ENCODE measurements around the gene TREML2.

The TREML2 gene

DNA sequence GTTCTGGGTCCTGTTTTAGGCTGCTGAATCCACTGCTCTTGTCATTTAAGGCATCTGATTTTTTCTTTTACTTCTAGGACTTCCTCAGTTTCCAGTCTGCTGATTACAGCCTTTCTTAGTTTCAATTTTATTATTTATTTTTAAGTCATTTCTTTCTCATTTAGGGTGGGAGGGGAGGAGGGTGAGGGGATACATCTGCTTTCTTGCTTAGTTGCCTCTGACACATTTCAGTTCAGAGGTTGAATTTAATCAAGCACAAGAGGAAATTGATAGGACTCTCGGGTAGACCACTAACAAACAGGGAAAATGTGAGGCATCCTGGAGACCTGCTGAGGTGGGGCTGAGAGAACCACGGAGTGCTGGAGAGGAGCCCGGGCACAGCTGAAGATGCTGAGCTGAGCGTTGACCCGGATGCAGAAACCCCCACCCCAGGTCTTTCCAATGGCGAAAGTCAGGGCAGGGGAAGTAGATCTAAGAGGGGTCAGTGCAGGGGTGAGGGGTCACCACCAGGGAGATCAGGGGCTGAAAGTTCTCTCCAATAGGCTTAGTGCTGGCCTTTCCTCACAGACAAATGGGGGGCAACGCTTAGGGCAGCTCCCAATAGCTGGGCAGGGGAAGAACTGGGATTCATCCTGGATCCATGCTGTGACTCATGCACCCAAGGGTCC lies 7.6 kb upstream of the TREML2 start:
- DNase-seq (ENCODE audit: low spot score), result no peak

DNA sequence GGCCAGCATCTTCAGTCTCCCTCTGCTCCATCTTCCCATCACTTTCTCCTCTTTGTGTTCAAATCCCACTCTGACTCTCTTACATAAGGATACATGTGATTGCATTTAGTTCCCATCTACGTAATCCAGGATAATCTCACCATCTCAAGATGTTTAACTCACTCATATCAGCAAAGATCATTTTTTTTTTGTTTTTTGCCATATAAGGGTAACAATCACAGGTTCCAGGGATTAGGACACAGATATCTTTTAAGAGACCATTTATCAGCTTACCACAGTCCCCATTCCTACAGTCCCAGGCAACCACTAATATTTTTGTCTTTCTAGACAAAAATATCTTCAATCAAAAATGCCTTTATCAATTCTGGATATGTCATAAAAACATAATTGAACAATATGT lies 3.2 kb upstream of the TREML2 start:
- DNase-seq (ENCODE audit: low spot score), result no peak

DNA sequence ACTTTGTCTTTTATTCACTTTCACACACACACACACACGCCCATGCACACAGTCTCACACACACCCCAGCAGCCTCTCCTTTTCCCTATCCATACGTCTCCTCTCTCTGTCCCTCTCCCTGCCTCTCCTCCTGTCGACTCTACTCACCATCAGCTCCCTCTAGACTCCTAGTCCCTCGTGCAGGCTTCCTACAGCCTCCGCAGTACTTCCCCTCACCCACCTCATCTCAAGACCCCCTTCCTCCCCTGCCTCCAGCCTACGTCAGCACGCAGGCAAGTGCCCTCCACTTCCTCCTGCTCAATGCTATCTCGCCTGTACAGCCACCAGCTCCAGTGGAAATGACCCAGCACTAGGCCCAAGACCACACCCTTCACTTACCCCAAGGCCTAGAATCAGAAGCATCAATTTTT lies 820 bp upstream of the TREML2 start:
- no peak for DNase-seq (ENCODE audit: low spot score)

DNA sequence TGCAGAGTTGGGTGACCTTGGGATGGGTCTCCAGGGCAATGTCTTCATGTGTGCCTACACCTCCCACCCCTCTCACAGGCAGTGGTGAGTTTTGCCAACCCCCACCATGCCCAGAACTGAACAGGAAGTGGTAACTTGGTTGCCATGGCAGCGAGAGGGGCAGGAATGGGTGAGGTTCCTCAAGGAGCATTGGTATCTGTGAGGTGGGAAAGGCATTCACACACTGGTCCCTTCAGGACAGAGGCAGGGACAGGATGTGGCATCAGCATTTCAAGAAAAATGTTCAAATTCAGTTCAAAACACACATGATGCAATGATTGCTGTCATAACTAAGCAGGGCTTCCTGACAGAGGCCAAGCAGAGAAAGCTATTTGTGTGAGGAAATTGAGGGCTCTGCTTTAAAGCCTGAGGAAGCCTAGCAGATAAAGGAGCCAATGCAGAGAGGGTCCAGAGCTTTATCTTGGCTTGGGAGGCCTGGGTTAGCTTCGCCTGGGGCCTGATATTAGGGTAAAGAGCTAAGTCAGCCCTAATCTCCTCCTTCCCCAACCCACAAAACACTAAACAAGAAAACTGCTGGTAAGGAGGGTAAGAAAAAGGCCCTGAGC lies 551 bp downstream of the TREML2 start:
- DNase-seq (ENCODE audit: low spot score), result peak; percentile 68

DNA sequence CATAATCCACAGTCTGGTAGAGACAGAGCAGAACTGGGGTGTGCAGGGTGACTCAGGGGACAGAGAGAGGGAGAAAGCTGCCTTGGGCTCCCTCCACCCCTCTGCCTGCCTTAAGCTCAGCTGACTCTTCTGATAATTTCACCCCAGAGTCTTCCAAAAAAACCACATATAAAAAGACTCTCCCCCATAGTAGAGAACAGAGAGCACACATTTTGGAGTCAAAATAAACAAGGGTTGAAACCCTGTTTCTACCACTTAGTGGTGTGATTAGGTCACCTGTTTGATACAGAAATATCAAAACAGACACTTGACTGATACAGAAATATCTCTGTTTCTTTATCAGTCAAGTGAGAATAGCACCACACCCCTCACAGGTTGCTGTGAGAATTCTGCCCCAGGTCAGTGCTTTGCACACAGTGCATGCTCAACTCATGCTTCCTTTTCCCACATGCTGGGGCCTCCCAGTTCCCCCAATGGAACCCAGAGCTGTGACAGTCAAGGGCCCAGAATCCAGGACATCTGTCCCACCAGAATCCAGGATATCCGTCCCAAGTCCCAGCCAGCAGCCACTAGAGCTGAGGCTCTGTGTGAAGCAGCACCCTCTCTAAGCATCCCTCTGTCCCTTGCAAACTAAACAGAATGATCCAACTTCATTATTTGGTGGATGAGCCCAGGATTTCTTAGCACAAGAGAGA lies 1.2 kb downstream of the TREML2 start:
- peak; percentile 33 for DNase-seq (ENCODE audit: low spot score)

DNA sequence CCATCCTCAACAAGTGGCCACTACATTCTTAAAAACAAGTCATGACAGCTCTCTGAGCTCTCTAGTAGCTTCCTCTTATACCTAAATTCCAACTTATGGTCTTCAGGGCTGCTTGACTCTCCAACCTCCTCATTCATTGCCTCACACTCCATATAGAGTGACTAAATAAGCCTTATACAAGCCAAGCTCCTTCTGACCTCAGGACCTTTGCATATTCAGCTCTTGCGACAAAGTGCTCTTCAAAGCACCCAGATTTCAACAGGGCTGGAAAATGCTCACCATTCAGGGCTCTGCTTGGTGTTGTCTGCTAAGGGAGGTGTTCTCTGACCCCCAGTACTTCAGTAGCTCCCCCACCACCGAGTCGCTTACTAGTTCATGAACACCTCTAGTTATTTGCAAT lies 3.7 kb downstream of the TREML2 start:
- DNase-seq (ENCODE audit: low spot score), result no peak

DNA sequence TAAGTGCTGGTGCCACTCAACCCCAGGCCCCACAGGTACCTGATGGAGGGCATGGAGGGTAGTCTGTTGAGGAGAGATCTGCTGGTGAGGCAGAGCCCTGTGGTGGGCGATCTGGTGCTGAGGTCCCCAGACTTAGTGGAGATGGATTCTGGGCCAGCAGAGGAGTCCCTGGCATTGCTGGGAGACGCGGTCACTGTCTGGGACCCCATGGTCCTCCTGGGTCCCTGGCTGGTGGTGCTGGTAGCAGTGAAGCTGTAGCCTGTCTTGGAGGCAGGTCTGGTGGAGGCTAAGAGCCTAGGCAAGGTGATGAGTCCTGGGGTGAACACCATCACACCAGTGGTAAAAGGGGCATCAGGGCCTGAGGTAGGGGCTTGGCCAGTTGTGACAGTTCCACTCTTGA lies 6.6 kb downstream of the TREML2 start:
- DNase-seq (ENCODE audit: low spot score), result no peak

DNA sequence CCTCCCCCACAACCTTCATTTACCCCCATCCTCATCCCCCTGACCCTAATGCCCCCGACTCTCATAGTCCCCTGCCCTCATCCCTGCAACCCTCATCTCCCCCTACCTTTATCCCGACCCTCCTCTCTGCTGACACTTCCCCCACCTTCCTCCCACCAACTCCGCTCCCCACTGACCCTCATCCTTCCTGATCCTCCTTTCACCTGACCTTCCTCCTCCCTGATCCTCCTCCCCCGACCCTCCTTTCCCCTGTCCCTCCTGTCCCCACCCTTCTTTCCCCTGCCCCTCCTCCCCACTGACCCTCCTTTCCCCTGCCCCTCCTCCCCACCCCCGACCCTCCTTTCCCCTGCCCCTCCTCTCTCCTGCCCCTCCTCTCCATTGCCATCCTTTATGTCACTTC lies 7.1 kb downstream of the TREML2 start:
- no peak for DNase-seq (ENCODE audit: low spot score)

DNA sequence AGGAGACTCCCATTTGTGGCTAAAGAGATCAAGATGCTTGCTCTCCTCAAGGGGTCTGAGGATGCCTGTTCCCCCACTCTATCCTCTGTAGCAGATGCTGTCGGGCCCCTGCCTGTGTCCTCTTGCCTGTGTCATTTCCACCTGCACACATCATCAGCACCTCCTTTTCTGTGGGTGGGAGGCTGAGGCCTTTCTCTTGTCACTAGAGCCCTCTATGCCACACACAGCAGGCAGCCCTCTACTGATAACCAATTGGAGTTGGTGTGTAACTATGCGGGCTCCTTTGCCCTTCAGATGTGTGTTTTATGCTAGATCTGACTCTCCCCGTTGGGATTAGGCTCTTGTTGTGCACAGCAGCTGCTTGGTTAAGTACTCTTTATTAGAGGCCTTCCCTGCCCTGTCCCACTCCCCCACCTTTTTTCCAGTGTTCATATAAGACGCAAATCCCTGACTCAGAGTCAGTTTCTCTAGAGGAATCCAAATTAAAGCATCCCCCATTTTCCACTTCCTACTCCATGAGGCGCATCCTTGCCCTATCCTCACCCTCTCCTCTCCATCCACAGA lies 7.7 kb downstream of the TREML2 start:
- DNase-seq (ENCODE audit: low spot score), result no peak

DNA sequence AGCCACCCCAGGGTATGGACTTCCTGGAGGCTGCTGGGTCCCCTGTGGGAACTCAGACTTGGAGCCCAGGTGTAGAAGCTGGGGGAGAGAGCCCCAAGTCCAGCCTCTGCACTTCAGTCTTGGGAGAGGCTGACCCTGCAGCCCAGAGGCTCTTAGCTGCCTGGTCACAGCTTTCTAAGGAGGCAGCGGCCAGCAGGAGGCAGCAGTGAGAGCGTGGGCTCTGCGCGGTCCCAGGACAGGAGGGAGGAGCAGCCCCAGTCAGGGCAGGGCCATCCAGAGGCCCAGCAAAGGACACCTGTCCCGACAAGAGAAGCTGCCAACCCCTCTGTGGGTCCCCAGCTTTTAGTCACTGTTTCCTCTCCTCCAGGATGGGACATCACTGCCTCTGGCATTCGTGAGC lies 9.4 kb downstream of the TREML2 start:
- DNase-seq (ENCODE audit: low spot score), result peak; percentile 45

DNA sequence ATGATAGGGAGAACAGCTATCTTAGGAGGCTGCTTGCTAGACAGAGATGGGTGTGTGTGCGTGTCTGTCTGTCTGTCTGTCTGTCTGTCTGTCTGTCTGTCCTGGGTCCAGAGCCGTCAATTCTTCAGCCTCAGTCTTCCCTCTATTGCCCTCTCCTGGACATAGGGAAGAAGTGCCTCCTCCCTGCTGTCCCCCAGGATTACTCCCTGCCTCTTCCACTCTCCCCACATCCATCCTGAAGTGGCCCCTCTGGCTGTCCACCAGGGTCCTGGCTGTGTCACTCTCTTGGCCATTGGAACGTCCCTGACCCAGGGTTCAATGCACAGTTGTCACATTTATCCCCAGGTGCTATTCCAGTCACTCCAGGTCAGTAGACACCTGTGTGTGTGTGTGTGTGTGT lies 10.2 kb downstream of the TREML2 start:
- DNase-seq (ENCODE audit: low spot score), result no peak

DNA sequence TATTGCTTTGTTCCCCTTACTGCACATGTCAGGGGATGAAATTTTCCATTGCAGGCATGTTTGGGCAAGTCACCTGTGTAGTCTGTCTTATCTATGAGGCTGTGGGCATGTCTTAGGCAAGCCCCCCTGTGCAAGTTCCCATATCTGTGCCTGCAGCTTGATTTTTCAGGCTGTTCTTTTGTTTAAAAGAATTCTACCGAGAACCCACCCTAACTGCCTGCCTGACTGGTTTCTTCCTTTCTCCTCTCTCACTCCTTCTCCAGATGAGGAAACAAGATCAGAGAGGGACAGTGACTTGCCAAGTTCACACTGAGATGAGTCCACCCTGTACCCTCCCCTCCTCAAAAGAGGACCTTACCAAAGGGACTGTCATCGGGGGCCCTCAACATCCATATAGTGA lies 11.0 kb downstream of the TREML2 start:
- no peak for DNase-seq (ENCODE audit: low spot score)

DNA sequence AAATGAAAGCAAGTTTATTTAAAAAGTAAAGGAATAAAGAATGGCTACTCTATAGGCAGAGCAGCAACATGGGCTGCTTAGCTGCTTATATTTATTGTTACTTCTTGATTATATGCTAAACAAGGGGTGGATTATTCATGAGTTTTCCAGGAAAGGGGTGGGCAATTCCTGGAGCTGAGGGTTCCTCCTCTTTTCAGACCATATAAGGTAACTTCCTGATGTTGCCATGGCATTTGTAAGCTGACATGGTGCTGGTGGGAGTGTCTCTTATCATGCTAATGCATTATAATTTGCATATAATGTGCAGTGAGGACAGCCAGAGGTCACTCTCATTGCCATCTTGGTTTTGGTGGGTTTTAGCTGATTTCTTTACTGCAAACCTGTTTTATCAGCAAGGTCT lies 11.9 kb downstream of the TREML2 start:
- DNase-seq (ENCODE audit: low spot score), result peak; percentile 33

DNA sequence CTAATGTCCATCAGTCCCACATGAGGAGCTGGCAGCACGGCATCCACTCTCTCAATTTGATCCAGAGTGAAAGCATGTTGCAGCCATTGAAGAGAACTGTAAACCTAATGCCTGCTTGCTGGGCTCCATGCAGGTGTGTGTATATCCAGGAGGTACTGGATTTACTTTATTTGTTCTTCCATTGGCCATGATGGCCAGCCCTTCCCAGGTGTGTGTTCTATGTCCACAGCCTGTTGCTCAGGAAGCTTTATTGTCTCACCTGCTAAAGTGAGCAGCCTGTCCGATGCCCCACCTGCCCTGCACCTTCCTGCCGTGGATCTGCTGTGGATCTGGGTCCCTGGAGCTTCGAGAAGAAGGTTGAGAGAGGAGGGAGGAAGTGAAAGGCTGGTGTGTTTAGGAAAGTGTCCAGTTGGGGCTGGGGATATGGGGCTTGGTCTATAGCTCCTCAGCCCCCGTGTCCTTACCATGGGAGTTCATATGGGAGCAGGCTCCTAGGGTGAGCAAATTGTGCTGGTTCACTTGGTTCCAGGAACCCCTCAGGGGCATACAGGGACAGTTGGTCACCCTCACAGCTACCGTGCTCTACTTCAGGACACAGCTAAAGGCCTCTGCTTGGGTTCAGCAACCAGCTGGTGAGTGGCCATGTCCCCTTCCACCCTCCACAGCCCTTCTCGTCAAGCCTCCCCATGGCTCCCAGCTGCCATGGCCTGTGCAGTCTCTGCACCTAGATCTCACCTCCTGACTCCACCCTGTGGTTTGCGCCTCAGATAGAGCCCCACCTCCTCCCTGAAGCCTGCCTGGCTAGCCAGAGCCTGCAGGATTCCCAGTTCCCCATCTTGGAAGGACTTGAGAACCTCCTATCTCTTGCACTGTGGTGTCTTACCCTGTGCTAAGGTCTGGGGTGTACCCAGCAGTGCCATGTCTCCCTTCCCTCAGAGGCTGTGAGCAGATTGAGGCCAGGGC lies 12.7 kb downstream of the TREML2 start:
- DNase-seq (ENCODE audit: low spot score), result no peak

DNA sequence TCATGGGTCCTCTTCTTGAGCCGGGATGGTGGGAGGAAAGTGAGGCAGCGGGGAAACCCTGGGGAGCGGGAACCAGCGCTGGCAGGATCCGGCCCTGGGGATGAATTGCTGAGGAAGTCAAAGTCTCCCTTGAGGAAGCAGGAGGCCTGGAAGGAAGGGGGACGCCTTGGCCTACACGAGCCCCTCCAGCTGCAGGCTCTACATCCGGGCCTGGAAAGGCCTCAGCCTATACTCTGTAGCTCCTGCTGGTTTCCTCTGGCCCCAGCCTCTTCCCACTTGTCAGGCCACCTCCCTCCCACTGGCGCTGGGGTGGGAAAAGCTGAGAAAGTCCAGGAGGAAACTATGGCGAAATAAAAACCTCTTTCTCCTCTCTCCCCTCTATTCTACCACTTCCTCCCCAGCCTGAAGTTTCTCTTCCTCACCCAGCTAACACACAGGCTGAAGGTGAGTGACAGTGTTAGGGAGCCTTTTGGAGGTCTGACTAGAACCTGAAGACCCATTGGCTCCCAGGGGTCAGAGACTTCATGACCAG lies 14.9 kb downstream of the TREML2 start:
- DNase-seq (ENCODE audit: low spot score), result no peak

DNA sequence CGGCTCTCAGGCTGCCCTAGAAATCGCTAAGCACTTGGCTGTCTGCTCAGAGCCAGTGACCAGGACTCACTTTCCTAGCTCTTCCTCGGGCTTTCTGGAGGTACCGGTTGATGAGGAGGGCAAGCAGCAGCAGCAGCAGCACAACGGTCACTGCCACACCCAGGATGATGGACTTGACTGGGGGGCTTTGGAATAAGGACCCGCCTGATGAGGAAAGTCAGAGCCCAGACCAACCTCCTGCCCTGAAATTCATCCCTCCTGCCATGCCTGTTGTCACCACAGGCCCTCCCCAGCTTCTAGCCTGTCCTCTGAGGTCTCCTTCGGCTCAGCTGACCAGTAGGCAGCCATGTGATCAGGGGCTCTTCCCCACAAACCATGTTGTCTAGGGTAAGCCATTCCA lies 16.2 kb downstream of the TREML2 start:
- DNase-seq (ENCODE audit: low spot score), result no peak

DNA sequence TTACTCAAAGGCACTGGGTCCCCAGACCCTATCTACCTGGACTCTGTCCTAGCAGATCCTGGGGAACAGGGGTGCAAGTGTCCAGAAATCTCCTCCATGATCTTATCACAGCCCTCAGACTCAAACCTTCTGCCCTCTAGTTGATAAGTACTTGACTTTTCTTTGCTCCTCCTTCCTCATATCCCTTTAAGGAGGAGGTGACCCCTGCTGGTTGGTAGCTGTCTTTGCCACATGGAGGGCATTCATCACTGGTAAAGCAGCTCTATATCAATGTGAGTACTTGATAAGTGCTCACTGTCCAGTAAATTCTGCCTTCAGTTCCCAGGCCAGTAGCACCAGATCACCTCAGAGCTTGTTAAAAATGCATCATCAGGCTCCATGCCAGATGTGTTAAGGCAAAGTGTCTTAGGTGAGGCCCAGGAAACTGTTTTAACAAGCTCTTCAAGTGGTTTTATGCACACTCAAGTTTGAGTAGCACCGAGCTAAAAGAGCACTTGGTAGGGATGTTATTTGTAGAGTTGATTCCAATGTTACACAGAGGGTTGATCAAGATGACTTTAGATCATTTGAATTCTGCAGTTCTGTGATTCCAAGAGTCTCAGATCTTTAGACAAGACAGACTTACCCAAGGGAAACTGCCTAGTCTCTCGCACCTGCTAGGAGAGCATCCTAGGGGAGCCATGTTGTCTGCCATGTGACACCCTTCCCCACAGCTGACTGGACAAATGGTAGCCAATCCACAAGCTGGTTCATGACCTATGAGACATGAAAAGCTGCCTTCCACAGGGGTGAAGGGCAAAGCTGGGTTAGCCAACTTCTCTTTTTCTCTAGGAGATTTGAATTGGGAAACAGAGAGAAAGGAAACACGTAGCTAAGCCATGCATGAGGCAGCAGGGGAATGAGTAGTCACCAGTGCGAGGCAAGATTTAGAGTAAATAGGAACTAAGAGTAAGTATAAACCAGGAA lies 18.6 kb downstream of the TREML2 start:
- DNase-seq (ENCODE audit: low spot score), result peak; percentile 84

DNA sequence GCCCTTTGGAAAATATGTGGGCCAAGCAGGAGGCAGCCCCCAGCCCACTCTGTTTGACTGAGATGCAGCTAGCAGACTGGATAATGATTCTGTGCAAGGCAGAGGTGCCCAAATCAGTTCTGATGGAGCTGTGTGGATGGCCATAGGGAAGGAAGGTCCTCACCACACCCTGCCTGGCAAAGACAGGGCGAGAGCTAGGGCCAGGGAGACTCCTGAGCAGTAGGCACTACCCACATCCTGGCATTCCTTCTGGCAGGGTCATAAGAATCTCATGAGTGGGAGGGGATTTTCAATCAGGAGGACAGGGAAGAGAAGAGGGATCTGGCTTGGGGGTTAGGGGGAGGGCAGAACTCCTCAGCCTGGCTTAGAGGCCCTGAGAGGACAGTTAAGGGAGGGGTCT lies 19.4 kb downstream of the TREML2 start:
- no peak for DNase-seq (ENCODE audit: low spot score)

DNA sequence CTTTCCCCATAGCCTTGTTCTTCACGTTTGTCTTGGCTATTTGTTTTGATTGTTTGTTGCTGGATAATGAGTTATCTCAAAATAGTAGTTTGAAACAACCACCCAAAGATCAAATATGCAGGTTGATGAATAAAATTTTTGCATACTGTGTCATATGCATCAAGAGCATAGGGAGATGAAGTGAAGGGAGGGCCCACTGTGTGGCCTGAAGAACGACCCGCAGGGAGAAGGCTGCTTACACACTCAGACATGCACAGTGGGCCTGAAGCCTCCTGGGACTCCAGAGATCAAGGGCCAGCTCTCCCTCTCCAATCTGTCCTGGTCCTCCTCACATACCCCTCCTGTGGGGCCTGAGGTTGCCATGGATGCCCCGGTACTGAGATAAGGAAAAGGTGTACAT lies 21.8 kb downstream of the TREML2 start:
- DNase-seq (ENCODE audit: low spot score), result no peak

DNA sequence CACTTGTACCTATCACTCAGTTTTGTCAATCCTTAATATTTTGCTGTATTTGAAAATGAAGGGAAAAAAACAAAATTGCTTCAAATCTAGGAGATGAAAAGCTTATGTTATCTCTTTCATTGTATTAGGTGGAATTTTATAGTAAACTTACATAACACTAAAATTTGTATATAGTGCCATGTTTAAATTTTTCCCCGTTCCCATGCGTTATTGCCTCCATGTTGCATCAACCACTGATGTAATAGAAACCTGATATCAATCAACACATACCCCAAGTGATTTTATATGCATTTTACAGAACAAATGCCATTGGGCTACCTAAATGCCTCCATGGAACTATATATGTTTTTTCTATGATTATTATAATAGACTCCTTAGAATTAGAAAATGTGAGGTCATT lies 23.3 kb downstream of the TREML2 start:
- no peak for DNase-seq (ENCODE audit: low spot score)

DNA sequence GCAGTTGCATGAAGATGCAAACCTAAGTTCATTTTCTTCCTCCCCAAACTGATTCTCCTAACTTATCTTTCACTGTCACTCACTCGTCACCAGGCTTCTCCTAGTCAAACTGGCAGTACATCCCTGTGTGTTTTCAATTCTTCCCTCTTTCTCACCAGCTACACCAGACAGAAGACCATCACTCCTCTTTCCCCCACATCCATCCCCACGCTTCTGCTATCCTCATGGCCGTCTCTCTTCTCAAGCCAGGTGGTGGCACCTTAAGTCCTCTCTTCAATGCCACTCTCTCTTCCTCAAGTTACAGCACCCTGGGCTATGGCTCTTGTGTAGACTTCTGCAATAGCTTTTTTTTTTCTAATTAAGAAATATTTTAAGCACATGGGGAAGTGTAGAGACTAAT lies 23.7 kb downstream of the TREML2 start:
- DNase-seq (ENCODE audit: low spot score), result no peak
